Inferior parietal cortex (tissue), 1 donor: ENCODE measurements around the gene CTBP1.

Experiments used
- DNase-seq: peaks from one replicate; pipeline ENCODE4 v3.0.0-alpha.2; 2016; ENCODE audit errors: extremely low spot score

Gene CTBP1

DNA sequence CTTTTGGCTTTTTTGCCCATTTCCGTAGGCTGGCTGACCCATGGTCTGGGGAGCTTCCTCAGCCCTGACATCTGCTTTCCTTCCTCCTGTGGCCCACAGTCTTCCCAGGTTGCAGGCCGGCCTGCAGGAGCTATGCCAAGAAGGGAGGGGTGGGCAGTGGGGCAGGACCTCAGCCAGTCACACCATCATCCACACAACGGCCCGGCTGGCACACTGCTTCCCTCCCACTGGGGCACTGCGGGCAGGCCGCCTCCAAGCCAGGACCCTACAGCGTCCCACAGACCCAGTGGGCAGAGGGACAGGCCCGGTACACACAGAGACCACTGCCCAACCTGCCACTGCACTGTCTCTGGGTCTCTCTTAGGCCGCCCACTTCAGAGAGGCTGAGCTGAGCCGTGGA lies 38.0 kb downstream of the CTBP1 start:
- no peak for DNase-seq

DNA sequence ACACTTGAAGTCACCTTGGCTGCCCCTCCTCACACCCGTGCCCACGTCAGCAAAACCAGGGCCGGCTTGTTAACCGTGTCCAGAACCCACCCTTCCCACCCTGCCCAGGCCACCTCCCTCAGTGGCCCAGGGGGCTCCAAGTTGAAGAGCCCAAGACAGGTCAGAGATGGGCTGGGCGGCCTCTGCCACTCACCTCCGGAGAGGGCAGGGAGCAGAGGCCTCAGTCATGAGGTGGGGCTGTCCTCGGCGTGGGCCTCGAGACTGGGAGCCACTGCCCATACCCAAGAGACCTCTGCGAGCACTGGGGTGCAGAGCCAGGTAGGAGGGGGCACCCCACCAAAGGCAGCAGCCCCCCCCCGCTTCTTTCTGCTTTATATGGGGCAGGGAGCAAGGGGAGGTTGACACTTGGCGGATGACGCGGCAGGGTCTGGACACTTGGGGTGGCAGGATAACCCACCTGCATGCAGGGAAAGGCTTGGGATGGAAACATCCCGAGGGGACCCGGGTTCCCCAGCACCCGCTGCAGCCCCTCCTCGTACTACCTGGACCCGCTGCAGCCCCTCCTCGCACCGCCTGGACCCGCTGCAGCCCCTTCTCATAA lies 38.6 kb downstream of the CTBP1 start:
- no peak for DNase-seq

DNA sequence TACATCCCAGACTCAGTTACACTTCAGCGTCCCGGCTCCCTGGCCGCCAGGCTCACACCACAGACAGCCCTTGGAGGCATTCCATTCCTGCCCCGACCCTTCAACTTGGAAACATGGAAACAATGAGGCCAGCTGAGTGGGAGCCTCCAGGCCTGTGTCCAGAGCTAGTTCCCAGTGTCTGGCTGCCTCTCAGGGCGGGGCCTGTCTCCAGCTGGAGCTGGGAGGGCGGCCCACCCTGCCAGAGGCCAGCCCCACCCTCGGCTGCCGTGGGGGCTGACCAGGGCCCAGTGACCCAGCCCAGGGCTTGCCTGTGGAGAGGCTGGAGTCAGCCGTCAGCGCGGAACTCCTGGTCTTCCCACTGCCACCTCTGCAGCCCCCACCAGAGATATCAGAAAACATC lies 39.1 kb downstream of the CTBP1 start:
- no peak for DNase-seq

DNA sequence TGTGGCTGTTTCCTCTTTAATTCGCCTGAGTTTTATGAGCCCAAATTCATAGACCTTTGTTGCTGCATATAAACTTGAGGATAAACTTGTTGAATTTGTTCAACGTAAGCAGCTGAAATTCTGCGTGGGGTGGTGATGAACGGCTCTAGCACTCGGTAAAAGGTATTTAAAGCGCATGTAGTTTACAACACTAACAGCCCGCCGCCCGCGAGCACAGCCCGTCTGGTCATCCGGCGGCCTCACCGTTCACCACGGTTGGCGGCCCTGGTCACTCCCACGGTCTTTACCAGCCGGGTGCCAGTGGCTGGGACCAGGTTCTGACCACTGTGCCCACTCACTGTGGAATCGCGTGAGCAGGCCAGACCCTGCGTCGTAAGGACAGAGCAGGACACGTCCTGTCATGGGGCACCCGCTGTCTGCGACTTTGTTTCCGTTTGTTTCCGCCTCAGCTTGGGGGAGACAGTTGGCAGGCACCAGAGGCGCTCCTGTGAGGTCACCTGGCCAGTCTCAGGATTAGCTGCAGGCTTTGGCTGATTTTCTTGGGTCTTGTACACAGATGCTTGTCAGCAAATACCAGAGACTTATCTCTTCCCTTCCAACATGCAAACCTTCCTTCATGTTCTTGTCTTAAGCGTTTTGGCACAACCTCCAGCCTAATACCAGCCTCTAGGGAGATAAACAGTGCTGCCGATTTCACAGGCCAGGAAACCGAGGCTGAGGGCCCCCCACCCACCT lies 39.8 kb downstream of the CTBP1 start:
- no peak for DNase-seq

DNA sequence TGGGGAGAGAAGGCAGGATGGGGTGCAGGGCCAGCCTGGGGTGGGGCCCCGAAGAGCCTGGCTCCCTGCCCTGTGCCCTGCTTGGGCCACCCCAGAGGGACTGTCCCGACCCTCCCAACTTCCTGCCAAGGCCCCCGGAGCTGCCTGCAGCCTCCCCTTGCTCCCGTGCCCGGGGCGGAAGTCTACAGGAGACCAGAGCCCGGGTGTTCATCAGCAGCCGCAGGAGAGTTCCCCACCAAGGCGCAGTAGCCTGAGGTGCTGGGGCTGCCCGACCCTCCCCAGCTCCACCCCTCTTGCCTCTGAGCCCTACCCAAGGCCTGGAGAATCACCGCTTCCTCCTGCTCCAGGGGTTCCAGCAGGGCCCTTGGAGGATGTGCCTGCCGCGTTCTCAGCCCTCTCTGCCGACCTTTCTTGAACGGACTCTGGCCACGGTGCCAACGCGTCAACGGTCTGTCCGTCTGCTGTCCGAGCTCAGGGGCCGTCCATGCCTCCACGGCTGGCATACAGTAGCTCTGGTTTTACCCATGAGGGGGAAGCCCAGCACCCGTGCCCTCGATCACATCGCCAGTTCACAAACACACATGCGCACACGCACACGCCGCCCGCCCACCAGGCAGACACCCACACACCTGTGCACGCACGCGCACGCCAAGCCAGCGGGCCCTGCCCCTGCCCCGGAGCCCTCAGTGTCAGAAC lies 40.5 kb downstream of the CTBP1 start:
- DNase-seq: no peak

DNA sequence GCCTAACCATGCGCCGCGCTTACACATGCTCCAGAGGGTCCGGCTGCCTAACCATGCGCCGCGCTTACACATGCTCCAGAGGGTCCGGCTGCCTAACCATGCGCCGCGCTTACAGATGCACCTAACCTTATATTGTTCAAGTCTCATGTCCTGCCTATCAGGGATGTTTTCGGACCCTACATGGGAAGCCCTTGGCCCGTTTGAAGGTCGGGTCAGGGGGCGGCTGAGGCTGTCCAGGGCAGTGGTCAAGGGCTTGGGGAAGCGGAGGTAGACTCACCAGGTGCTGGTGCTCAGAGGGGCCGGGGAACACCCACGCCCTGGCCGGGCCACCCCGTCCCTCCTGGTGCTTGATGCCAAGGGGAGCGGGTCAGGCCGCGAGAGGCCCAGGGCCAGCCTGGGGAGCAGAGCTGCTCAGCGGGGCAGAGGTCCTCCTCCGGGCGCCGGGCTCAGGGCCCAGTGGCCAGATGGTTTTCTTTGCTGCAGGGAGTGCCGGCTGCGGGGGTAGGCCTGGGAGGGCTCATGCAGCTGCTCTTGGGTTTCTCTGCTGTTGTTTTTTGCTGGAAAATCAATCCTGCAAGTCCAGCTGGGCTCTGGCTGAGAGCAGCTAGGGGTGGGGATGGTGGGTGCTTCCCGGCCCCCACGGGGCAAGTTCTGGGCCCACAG lies 41.2 kb downstream of the CTBP1 start:
- peak; percentile 51 for DNase-seq

DNA sequence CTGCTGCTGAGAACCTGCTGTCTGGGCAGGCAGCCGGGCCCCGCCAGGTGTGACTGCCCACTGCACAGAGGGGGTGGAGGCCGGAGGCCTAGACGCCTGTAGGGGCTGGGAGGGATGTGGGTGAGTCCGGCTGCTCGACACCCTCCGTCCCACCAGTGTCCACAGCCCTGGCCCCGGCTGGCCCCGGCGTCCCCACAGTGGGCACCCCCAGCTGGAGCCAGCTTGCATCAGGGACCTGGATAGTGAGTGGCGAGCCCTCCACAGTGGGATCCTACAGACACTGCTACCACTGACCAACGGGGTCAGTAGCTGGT lies 41.8 kb downstream of the CTBP1 start:
- DNase-seq: no peak

DNA sequence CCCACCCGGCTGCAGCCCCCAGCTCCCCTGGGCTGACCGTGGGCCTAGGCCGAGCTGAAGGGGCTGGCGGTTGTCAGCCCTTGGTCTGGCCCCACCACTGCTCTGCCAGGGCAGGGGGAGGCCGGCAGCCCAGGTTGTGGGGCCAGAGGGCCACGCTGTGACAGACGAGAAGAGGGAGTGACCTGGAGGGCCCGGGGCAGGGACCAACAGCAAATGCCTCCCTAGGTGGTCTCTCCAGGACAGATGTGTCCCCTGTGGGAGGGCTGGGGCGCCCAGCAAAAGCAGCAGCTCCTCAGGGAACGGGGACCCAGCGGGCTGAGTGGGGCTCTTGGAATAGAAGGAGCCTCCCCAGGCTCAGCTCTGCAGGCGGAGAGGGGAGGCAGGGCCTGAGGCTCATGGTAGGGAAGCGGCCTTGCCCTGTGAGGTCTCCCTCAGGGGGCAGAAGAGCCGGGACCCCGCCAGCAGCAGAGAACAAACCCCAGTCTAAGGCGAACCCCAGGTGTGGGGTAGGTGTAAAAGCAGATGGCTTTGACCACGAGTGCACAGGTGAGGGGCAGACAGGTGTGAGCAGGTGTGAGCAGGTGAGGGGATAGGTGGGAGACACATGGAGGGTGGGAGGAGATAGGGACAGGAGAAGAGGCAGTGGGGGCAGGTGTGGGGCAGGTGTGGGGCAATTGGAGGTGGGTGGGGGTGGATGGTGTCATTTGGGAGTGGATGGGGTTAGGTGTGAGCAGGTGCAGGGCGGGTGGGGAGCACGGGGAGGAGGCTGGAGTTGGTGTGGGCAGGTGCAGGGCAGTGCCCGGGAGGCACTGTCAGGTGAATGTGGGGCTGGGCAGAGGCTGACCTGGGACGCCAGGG lies 42.4 kb downstream of the CTBP1 start:
- DNase-seq: no peak

DNA sequence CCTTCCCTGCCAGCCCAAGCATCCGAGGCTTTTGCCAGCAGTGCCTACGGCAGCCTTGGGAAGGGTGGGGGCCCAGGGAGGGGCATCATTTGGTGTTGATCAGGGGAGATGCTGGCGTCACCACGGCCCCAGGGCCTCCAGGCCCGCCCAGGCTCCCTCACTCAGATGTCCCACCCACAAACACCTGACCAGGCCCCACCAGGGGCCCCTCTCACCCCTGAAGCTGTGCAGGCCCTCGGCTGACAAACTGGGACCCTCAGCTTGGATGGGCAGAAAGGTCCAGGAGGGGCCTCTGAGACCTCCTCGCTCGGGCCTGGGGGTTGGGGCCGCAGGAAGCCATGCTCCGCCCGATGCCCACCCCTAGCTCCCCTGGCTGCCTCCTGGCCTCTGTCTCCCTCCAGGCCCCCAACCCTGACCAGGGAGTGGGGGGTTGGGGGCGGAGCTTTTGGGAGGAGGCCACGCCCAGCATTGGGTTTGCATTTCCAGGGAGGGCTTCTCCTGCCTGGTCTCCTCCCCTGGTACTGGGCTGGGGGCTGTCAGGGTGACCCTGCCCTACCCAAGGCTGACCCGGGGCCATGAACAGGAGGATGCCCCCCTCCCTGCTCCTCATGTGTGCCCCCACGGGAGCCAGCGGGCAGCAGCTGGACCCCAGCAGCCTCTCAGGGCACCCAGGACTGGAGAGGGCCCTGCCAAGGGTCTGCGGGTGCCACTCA lies 43.2 kb downstream of the CTBP1 start:
- no peak for DNase-seq

DNA sequence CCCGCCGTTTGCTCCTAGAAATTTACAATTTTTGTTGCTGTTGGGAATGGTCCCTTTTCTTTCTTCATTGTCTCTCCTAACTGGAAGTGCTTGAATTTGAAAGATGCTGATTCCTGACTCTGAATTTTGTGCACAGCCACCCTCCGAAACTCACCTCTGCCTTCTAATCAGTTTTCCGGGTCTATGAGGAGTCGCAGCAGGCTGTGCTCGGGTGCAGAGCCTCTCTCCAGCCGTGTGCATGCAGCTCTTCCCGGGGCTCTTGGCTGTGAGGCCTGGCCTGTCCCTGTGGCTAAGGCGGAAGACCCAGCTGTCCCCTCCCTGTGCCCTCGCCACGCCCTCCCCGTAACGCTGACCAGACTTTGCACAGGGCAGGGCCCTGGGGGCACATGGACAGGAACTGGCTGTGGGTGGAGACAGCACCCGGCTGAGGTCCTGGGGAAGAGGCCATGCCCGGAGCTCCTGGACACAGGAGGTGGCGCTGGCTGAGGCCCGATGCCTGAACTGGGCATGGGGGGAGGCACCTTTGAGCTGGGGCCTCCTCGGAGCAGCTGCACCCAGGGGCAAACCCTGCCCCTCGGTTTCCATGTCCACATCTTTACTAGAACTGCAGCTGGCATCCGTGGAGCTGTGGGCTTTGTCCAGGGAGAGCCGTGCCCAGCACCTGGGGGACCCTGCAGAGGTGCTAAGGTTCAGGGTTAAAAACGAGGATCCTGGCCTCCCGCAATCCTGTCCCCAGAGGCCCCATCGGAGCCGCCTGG lies 43.9 kb downstream of the CTBP1 start:
- DNase-seq: no peak

DNA sequence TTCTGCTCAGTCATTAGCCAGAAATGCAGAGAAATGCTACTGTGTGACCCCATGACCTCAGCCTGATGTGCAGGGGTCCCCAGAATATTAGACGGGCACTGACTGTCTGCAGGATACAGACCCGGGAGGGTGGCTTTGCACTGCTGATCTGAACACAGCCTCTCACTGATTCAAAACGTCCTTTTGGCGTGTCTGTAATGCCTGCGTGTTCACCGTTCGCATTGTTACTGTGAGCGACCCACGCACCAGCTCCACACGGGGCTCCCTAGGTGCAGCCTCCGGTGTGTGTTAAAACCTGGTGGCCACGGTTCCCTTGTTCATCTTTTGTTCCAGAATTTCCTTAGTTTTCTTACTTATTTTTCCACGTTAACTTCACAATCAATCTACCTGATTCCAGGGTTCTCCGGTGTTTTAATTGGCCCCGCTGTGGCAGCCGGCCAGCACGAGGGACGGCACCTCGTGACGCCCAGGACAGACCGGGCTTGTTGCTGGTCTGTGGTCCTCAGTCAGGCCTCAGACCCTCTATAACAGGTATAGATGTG lies 44.6 kb downstream of the CTBP1 start:
- no peak for DNase-seq

DNA sequence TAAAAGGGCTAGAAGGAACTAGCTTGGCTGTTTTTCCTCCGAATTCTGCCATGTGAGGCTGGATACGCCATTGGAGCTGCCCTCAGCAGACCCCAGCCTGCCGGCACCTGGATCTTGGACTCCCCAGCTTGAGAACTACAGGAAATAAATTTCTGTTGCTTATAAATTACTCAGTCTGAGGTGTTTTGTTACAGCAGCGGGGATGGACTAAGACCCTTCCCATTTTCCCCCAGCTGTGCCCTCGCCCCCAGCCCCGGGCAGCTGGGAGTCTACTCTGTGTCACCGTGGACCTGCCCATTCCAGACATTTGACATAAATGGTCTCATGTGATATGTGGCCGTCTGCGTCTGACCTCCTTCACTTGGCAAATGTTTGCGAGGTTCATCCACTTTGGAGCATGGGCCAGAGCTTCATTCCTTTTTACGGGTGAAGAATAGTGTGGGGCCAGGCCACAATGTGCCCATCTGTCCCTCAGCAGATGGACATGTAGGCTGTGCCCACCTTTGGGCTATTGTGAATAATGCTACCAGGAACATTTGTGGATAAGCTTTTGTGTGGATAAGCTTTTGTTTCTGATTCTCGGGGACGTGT lies 45.8 kb downstream of the CTBP1 start:
- no peak for DNase-seq

DNA sequence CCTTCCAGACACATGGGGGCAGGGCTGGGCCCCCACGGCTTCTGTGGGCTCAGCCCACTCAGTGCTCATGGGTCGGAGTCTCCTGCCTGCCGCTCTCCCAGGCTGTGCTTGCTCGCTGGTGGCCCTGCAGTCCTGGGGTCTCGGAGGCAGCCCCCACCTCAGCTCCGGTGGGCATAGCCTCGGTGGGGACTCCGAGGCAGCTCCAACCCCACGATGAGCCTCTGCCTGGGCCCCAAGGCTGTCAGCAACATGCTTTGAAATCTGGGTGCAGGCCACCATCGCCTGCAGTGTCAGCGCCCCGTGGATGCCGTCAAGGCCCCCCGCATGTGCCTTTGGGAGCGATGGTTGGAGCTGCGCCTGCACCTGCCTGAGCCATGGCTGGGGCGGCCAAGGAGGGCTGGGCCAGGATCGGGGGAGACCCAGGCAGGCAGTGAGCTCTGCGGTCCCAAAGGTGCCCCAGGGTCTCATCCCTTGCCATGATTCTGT lies 46.4 kb downstream of the CTBP1 start:
- DNase-seq: no peak

DNA sequence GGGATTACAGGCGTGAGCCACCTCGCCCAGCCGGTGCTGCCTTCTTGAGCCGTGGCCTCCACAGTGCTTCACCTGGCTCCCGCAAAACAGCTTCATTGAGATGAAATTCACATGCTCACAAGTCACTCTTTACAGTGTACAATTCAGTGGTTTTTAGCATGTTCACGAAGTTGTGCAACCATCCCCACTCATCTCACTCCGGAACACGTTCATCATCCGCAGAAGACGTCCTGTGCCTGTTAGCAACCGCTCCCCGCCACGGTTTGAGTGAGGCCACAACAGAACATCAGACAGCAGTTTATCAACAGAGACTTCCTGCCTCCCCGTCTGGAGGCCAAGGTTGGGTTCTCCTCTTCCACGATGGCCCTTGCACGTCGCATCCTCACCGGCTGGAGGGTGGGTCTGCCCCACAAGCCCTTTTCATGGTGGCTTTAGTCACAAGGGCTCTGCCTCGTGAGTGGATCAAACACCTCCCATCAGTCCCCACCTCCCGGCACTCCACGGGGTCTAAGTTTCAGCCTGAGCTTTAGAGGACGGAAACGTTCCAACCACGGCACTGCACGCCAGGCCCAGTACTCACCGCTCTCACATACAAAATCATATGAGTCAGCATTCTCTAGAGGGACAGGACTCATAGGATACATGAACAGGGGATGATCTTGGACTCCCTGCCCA lies 46.9 kb downstream of the CTBP1 start:
- DNase-seq: no peak

DNA sequence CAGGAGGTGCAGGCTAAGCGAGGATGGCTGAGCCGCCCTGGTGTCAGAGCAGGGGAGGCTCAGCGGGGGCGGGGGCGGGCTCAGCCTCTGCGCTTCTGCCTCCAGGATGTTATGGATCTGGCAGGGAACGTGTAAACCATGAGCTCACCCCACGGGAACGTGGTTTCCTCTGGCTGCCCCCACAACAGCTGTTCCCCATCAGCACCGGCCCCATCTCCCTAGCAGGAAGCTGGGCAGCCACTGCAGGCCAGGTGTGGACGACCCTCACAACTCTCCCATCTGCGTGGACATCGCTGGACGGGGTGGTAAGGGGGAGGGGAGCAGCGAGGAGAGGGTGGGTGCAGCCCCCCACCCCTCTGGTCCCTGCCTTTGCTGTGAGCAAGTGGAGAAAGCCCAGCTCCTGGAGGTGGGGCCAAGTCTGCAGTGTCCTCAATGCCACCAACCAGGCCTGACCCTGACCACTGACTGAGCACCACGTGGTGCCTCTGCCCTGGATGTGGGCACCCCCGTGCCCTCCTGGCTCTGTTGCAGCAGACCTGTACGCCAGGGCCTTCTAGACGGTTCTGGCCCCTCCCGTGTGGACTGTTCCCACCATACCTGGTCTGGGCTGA lies 48.4 kb downstream of the CTBP1 start:
- no peak for DNase-seq

DNA sequence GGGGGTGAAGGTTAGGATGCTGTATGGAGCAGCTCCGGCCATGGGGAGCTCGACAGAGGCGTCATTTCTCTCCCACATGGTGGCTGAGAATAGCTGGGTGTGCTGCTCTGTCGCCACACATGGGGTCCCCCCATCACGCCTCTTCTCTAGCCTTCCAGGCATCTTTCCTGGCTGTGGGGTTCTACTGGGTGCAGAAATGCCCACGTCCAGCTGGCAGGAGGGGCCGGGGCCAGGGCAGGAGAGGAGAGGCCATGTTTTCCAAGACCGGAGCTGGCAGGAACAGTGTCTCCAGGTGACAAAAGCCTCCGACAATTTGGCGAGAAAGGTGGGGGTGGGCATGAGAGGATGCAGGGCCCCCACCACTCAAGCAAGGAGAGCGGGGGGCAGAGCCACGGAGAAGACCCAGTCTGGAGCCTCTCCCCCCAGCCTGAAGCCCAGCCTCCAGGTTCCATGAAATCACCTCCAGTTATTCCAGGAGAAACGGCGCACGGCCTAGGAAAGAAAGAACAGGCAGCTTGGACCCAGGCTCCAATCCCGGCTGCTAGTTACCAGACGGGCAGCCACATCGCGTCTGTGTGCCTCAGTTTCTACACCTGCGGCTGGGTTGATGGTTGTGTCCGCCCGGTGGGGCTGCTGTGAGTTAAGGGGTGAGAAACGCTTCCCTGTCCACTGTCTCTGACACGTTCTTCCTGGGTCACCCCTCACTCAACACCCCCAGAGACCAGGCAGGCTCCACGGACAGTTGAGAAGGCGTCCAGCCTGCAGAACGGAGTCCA lies 49.2 kb downstream of the CTBP1 start:
- no peak for DNase-seq

DNA sequence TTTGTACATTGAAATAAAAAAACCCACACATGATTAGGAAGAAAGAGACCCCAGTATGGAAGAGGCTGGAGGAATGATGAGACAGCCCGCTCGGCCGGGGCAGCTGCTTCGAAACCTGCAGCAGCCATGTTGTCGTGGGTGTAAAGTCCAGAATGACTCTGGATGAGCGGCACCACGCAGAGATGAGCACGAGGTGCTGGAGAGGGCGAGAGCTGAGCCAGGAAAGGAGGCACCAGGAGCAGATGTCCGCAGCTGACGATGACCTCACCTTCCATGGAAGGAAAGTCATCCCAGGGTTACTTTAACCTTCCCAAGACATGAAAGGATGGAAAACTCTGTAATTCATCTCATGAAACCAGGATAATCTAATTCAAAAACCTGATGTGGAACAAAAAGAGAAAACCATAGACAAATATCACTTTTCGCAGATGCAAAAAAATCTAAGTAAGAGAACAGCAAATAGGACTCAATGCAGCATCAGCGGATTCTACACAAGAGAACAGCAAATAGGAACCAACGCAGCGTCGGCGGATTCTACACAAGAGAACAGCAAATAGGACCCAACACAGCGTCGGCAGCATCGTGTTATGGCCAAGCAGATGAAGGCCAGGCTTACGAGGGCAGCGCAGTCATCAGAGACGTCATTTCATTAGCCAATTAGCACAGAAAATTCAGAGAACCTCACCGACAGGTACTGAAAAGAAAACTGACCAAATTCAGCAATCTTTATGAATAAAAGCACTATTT lies 50.7 kb downstream of the CTBP1 start:
- DNase-seq: no peak
